Spleen (tissue), 11 donors: Measurements from ENCODE around the gene RAD17. TPM values are rescaled to one million over a fixed set of nuclear protein-coding genes. Genes with fewer than 3 reads are reported as not detected.

Experiments used
- DNase-seq: peaks from one replicate; pipeline ENCODE4 v3.0.0-alpha.2; 2020
- H3K27ac ChIP-seq, 8 donors: fragments of 200-600 bp; sonication (generic) in 7 of 8; 1 replicate in 4 of 8; 2 replicates in 4 of 8; pipeline versions ENCODE4 v1.5.0 to v1.8.0; 2016 to 2021; ENCODE audit warnings: inconsistent platforms in 4 of 8, mild to moderate bottlenecking in 4 of 8, moderate library complexity in 1 of 8
- H3K27me3 ChIP-seq, 7 donors: fragments of 200-600 bp; sonication (generic) in 6 of 7; replicated peaks in 1 of 7; 1 replicate in 4 of 7; 2 replicates in 3 of 7; pipeline versions ENCODE4 v1.5.0 to v1.8.0; 2016 to 2021; ENCODE audit warnings: inconsistent platforms in 3 of 7, mild to moderate bottlenecking in 1 of 7
- H3K36me3 ChIP-seq, 6 donors: fragments of 200-600 bp; sonication (generic) in 5 of 6; 1 replicate in 4 of 6; 2 replicates in 2 of 6; pipeline versions ENCODE4 v1.5.0 to v1.8.0; 2016 to 2021; ENCODE audit warnings: inconsistent platforms in 2 of 6
- H3K4me1 ChIP-seq, 6 donors: fragments of 200-600 bp; sonication (generic) in 5 of 6; 1 replicate in 3 of 6; 2 replicates in 3 of 6; pipeline versions ENCODE4 v1.5.0 to v1.8.0; 2016 to 2021; ENCODE audit warnings: inconsistent platforms in 3 of 6
- H3K4me3 ChIP-seq, 8 donors: fragments of 200-600 bp; sonication (generic) in 7 of 8; 1 replicate in 4 of 8; 2 replicates in 4 of 8; pipeline versions ENCODE4 v1.5.0 to v1.8.0; 2016 to 2021; ENCODE audit warnings: inconsistent platforms in 4 of 8, mild to moderate bottlenecking in 4 of 8, moderate library complexity in 2 of 8
- H3K9me3 ChIP-seq, 8 donors: fragments of 200-600 bp; sonication (generic) in 7 of 8; 1 replicate in 4 of 8; 2 replicates in 4 of 8; pipeline versions ENCODE4 v1.5.0 to v1.8.0; 2016 to 2021; ENCODE audit warnings: inconsistent platforms in 4 of 8
- POLR2A ChIP-seq, 3 donors: fragments of 450-650 bp; IDR thresholded peaks; one replicate each; pipeline ENCODE4 v1.5.1; 2017; ENCODE audit warnings: antibody characterized with exemption in 3 of 3, mild to moderate bottlenecking in 1 of 3
- POLR2AphosphoS5 ChIP-seq, 3 donors: sonication (generic); formaldehyde crosslinking; IDR thresholded peaks; one replicate each; pipeline ENCODE4 v1.5.1; 2017; ENCODE audit warnings: antibody characterized with exemption in 3 of 3
- WGBS, 5 donors: extraction: QIAGEN DNeasy Blood & Tissue Kit in 3 of 5; methylation state at CpG; one replicate each; pipeline versions ENCODE4 v1.1.5 to v1.1.7; 2013 to 2018; 5-methylcytosine and 5-hydroxymethylcytosine counted together
- intact Hi-C: fragments of 100-400 bp; cut with DNase I; formaldehyde crosslinking; loops from one replicate; pipeline ENCODE4 v1.15.0; 2023; ENCODE audit warnings: low total_unique reads
- polyA plus RNA-seq, 3 donors: library from polyadenylated mRNA; stranded (reverse); fragments of 200-250 nt; gene quantifications; one replicate each; pipeline ENCODE4 v1.2.1, GENCODE V29; 2013
- total RNA-seq, 7 donors: library from RNA; depleted of rRNA in 3 of 7; stranded (reverse); fragments of >200 nt in 3 of 7; fragmentation: NEBNext Ultra II Directional in 4 of 7; extraction: Animal tissue kit (Norgen Biotek cat#: 25700) in 4 of 7; gene quantifications; one replicate each; pipeline versions ENCODE4 v1.1.0 to v1.2.1, GENCODE V29; 2016 to 2021
- TF ChIP-seq, protein P1 (sequence below), 11 experiments: fragments of 200-600 bp in 7 of 11; fragments of 450-650 bp in 4 of 11; sonication (generic) in 4 of 11; IDR thresholded peaks in 8 of 11; conservative IDR thresholded peaks in 3 of 11; 1 replicate in 7 of 11; 2 replicates in 4 of 11; pipeline versions ENCODE4 v1.4.0 to v1.8.0; 2016 to 2021; ENCODE audit warnings: antibody characterized with exemption in 11 of 11, inconsistent platforms in 4 of 11, mild to moderate bottlenecking in 1 of 11
- donor health status: healthy with polysubstance abuse.
- donor health status: DM: no; HTN: no; CAD: no; lungs with moderate emphysema.
- donor health status: DM: no; HTN: no; CAD: no.
- donor health status: Bipolar disorder and iron deficiency.
- donor health status: healthy.
- donor health status: DM: no; HTN: no; CAD: no.
- donor health status: DM: yes; HTN: yes; CAD: no.

The RAD17 gene
- total and polyA plus RNA-seq, 10 donors = 13.0 to 28.5 (median 17.9) TPM

DNA sequence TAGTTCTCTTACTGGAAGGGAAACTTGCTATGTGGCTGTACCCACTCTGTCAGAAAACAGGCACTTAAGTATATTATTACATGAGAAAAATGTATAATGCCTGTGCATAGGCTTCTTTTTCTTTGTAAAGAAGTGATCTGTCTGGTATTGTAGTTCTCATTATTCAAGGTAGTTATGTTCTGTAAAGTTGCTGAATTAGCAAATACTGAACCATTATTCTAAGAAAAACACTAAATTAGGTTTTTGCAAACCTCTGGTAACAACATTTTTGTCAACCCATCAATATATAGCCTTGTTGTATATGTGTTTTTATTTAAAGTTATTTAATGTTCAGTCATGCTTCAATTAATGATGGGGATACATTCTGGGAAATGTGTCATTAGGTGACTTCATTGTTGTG is 8.8 kb downstream of the RAD17 start:
- Histone ChIP-seq H3K27ac (no peak overlapping the region), H3K4me3 (no peak overlapping the region), H3K36me3 (peaks cover 2 to 93% (median 50%) of the 10 kb centered on the region in 6 donors), H3K4me1 (peaks cover 0 to 13% (median 0%) of the 10 kb centered on the region in 6 donors), H3K27me3 (no peaks in the 10 kb centered on the region), H3K9me3 (no peaks in the 10 kb centered on the region)
- no peak for DNase-seq
- no peak for TF ChIP-seq POLR2AphosphoS5 (IDR thresholded peaks at IDR 0.05)
- TF ChIP-seq, protein P1, sequence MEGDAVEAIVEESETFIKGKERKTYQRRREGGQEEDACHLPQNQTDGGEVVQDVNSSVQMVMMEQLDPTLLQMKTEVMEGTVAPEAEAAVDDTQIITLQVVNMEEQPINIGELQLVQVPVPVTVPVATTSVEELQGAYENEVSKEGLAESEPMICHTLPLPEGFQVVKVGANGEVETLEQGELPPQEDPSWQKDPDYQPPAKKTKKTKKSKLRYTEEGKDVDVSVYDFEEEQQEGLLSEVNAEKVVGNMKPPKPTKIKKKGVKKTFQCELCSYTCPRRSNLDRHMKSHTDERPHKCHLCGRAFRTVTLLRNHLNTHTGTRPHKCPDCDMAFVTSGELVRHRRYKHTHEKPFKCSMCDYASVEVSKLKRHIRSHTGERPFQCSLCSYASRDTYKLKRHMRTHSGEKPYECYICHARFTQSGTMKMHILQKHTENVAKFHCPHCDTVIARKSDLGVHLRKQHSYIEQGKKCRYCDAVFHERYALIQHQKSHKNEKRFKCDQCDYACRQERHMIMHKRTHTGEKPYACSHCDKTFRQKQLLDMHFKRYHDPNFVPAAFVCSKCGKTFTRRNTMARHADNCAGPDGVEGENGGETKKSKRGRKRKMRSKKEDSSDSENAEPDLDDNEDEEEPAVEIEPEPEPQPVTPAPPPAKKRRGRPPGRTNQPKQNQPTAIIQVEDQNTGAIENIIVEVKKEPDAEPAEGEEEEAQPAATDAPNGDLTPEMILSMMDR (IDR thresholded peaks at IDR 0.05 in 8 of 11, conservative IDR thresholded peaks at IDR 0.05 in 3 of 11) = no peak
- TF ChIP-seq POLR2A (IDR thresholded peaks at IDR 0.05) = no peak
- intact Hi-C loops = no loop called here

DNA sequence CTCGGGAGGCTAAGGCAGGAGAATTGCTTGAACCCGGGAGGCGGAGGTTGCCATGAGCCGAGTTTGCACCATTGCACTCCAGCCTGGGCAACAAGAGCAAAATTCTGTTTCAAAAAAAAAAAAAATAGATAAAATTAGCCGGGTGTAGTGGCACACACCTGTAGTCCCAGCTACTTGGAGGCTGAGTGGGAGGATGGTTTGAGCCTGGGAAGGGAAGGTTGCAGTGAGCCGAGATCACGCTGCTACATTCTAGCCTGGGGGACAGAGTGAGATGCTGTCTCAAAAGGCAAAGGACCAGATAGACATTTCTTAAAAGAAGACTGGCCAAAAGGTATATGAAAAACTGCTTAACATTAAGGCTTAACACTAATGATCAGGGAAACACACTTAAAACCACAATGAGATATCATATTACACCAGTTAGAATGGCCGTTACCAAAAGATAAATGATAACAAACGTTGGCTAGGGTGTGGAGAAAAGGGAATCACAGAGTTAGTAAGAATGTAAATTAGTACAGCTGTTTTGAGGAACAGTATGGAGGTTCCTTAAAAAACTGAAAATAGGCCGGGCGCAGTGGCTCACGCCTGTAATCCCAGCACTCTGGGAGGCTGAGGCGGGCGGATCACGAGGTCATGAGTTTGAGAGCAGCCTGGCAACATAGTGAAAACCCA is 35.2 kb downstream of the RAD17 start:
- no peak overlapping the region for H3K4me3 ChIP-seq
- no peaks in the 10 kb centered on the region for H3K4me1 ChIP-seq
- H3K36me3 ChIP-seq = peaks cover 0 to 96% (median 46%) of the 10 kb centered on the region in 6 donors
- no peaks in the 10 kb centered on the region for H3K27me3 ChIP-seq
- intact Hi-C loops = no loop called here
- 90 to 92% (median 92%) methylated on average over 15 of the region's 15 CpGs for WGBS, 5 donors
- H3K9me3 ChIP-seq = peaks cover 0 to 11% (median 3%) of the 10 kb centered on the region in 8 donors
- TF ChIP-seq POLR2A (IDR thresholded peaks at IDR 0.05) (no peak), POLR2AphosphoS5 (IDR thresholded peaks at IDR 0.05) (no peak)
- TF ChIP-seq, protein P1 (IDR thresholded peaks at IDR 0.05 in 8 of 11, conservative IDR thresholded peaks at IDR 0.05 in 3 of 11) = no peak
- no peak overlapping the region for H3K27ac ChIP-seq
- no peak for DNase-seq

GRCh38 chr5:69414885-69415583 is 45.4 kb downstream of the RAD17 start, which contains the start of gene MARVELD2:
MARVELD2 (plus strand) TSS chr5:69415116; CDS start chr5:69419386, 4,270 bp downstream.
- intact Hi-C loops = no loop called here
- Histone ChIP-seq H3K27me3 (peaks cover 0 to 10% (median 0%) of the 10 kb centered on the region in 7 donors), H3K4me3 (peak within 1 kb of the TSS; percentile 52 to 81 (median 68)), H3K27ac (peak within 1 kb of the TSS in 3 of 8 donors; percentile 30 to 47 (median 46)), H3K4me1 (peaks cover 0 to 17% (median 11%) of the 10 kb centered on the region in 6 donors), H3K36me3 (peaks cover 0 to 52% (median 17%) of the 10 kb centered on the region in 6 donors), H3K9me3 (no peaks in the 10 kb centered on the region)
- TF ChIP-seq POLR2A (IDR thresholded peaks at IDR 0.05) (no peak), POLR2AphosphoS5 (IDR thresholded peaks at IDR 0.05) (peak; percentile 21 to 70 (median 60))
- TF ChIP-seq, protein P1 (IDR thresholded peaks at IDR 0.05 in 8 of 11, conservative IDR thresholded peaks at IDR 0.05 in 3 of 11) = peak in 4 of 11 experiments; percentile 20 to 27 (median 24)
- peak; percentile 90 for DNase-seq
- WGBS, 5 donors = 6 to 18% (median 11%) methylated on average over 45 to 78 of the region's 78 CpGs

DNA sequence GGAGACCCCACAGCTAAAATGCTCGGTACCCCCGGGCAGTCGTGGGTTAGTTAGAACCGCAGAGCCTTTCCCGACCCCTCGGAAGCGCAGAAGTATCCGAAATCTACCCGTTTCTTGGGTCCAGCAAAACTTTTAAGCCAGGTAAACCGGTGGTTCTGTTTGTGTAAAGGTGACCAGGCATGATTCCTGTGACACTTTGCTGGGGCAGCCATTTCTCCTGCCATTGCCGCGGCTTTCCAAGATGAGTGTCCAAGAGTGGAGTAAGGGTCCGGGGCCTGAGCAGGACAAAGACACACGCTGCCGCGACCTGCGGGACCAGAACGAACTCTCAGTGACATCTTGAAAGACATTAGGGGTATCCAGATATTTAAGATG is 46.0 kb downstream of the RAD17 start:
- DNase-seq = no peak
- Histone ChIP-seq H3K27ac (no peak overlapping the region), H3K9me3 (no peaks in the 10 kb centered on the region), H3K4me1 (peaks cover 0 to 17% (median 11%) of the 10 kb centered on the region in 6 donors), H3K4me3 (peak overlapping the region; percentile 52 to 81 (median 68)), H3K36me3 (peaks cover 0 to 47% (median 15%) of the 10 kb centered on the region in 6 donors), H3K27me3 (peaks cover 0 to 10% (median 0%) of the 10 kb centered on the region in 7 donors)
- intact Hi-C loops = no loop called here
- no peak for TF ChIP-seq POLR2A (IDR thresholded peaks at IDR 0.05)
- TF ChIP-seq, protein P1 (IDR thresholded peaks at IDR 0.05 in 8 of 11, conservative IDR thresholded peaks at IDR 0.05 in 3 of 11) = no peak
- TF ChIP-seq POLR2AphosphoS5 (IDR thresholded peaks at IDR 0.05) = no peak
- 57 to 74% (median 59%) methylated on average over 18 of the region's 18 CpGs for WGBS, 5 donors
